Neural progenitor cell (in vitro differentiated cells): Measurements from ENCODE around the gene MYLK2. TPM values are rescaled to one million over a fixed set of nuclear protein-coding genes. Genes with fewer than 3 reads are reported as not detected.

Experiments
- DNase-seq: peaks from one replicate; pipeline ENCODE4 v3.0.0-alpha.2; 2016; ENCODE audit warnings: low spot score
- H2AFZ ChIP-seq: fragments of 200-600 bp; sonication (generic); replicated peaks from 2 replicates; pipeline ENCODE4 v1.6.1; 2016; ENCODE audit warnings: antibody characterized with exemption
- H3F3A ChIP-seq: fragments of 200-600 bp; sonication (generic); 2 replicates; pipeline ENCODE4 v1.6.1; 2016; ENCODE audit warnings: antibody characterized with exemption, low read depth
- H3K27ac ChIP-seq: fragments of 200-600 bp; sonication (generic); 2 replicates; pipeline ENCODE4 v1.5.1; 2016; ENCODE audit warnings: mild to moderate bottlenecking
- H3K27me3 ChIP-seq: fragments of 200-600 bp; sonication (generic); 2 replicates; pipeline ENCODE4 v1.6.1; 2016; ENCODE audit warnings: mild to moderate bottlenecking, moderate library complexity
- H3K36me3 ChIP-seq: fragments of 200-600 bp; sonication (generic); 2 replicates; pipeline ENCODE4 v1.5.1; 2016
- H3K4me1 ChIP-seq: fragments of 200-600 bp; sonication (generic); 2 replicates; pipeline ENCODE4 v1.6.1; 2016; ENCODE audit warnings: mixed run types
- H3K4me2 ChIP-seq: fragments of 200-600 bp; sonication (generic); 2 replicates; pipeline ENCODE4 v1.6.1; 2016
- H3K4me3 ChIP-seq: fragments of 200-600 bp; sonication (generic); 2 replicates; pipeline ENCODE4 v1.5.1; 2016
- H3K79me2 ChIP-seq: fragments of 200-600 bp; sonication (generic); 2 replicates; pipeline ENCODE4 v1.6.1; 2016; ENCODE audit warnings: low read depth
- H3K9ac ChIP-seq: fragments of 200-600 bp; sonication (generic); 2 replicates; pipeline ENCODE4 v1.6.1; 2016
- H3K9me3 ChIP-seq: fragments of 200-600 bp; sonication (generic); 2 replicates; pipeline ENCODE4 v1.5.1; 2016; ENCODE audit warnings: low read depth
- H4K20me1 ChIP-seq: fragments of 200-600 bp; sonication (generic); 2 replicates; pipeline ENCODE4 v1.6.1; 2016; ENCODE audit warnings: low read depth
- H3K27ac Mint-ChIP-seq: 3 replicates; pipeline ENCODE4 v1.8.0; 2021; ENCODE audit warnings: mixed read lengths
- H3K27me3 Mint-ChIP-seq: 2 replicates; pipeline ENCODE4 v1.8.0; 2022; ENCODE audit warnings: low read depth, mild to moderate bottlenecking, inconsistent platforms, moderate library complexity, mixed read lengths; ENCODE audit not compliant: insufficient read depth
- H3K36me3 Mint-ChIP-seq: 3 replicates; pipeline ENCODE4 v1.8.0; 2021; ENCODE audit warnings: mixed read lengths
- H3K4me1 Mint-ChIP-seq: 3 replicates; pipeline ENCODE4 v1.8.0; 2021; ENCODE audit warnings: mixed read lengths
- H3K4me3 Mint-ChIP-seq: 3 replicates; pipeline ENCODE4 v1.8.0; 2021; ENCODE audit warnings: mild to moderate bottlenecking, moderate library complexity, mixed read lengths
- H3K9me3 Mint-ChIP-seq: 3 replicates; pipeline ENCODE4 v1.8.0; 2020; ENCODE audit warnings: mixed read lengths
- CTCF ChIP-seq: fragments of 200-600 bp; sonication (generic); IDR thresholded peaks from 2 replicates; pipeline ENCODE4 v1.5.1; 2017; ENCODE audit warnings: antibody characterized with exemption, mild to moderate bottlenecking
- EZH2 ChIP-seq: fragments of 200-600 bp; sonication (generic); IDR thresholded peaks from 2 replicates; pipeline ENCODE4 v1.6.1; 2017; ENCODE audit warnings: antibody characterized with exemption, mild to moderate bottlenecking, moderate library complexity
- EZH2phosphoT487 ChIP-seq: fragments of 200-600 bp; sonication (generic); IDR thresholded peaks from 2 replicates; pipeline ENCODE4 v1.6.1; 2017; ENCODE audit warnings: antibody characterized with exemption
- total RNA-seq: library from RNA; depleted of rRNA; stranded (reverse); fragments of >200 nt; gene quantifications from 2 replicates; pipeline ENCODE4 v1.2.3, GENCODE V29; 2015; ENCODE audit warnings: low replicate concordance

The MYLK2 gene
- total RNA-seq, 1 donor from 2014 or later: not detected

DNA sequence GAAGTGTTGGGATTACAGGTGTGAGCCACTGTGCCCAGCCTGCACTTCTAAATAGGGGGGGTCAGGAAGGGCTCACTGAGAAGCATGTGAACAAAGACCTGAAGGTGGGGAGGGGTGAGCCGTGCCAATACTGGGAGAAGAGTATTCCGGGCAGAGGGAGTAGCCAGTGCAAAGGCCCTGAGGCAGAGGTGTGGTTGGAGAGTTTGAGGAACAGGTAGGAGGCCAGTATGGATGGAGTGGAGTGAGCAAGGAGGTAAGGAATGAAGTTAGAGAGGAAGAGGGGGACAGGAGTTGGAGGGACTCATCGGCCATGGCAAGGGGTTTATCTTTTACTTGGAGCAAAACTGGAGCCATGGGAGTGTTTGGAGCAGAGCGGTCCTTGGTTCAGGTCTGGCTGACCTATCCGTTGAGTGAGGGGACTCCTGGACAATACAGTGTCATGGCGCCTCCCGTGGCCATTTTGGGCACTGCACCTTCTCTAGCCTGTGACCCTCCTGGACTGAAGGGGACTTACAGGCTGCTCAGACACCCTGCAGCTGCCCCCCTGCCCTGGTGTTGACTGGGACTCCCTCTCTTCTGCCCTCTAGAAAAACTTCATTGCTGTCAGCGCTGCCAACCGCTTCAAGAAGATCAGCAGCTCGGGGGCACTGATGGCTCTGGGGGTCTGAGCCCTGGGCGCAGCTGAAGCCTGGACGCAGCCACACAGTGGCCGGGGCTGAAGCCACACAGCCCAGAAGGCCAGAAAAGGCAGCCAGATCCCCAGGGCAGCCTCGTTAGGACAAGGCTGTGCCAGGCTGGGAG lies 14.2 kb downstream of the MYLK2 start:
- H3K27me3 Mint-ChIP-seq: peaks cover 3% of the 10 kb centered on the region
- H3K4me3 Mint-ChIP-seq: peak overlapping the region; percentile 21
- H3K79me2 ChIP-seq: no peaks in the 10 kb centered on the region
- H3K4me1 ChIP-seq: peaks cover 22% of the 10 kb centered on the region
- TF ChIP-seq CTCF (peak; percentile 93), EZH2 (no peak)
- H3K9ac ChIP-seq: no peak overlapping the region
- H3K27ac Mint-ChIP-seq: peak overlapping the region; percentile 10
- H4K20me1 ChIP-seq: no peaks in the 10 kb centered on the region
- H3K27me3 ChIP-seq: no peaks in the 10 kb centered on the region
- H2AFZ ChIP-seq: no peak overlapping the region
- H3K4me2 ChIP-seq: no peak overlapping the region
- H3K4me3 ChIP-seq: no peak overlapping the region
- H3K36me3 ChIP-seq: no peaks in the 10 kb centered on the region
- H3K9me3 ChIP-seq: no peaks in the 10 kb centered on the region
- H3K36me3 Mint-ChIP-seq: no peaks in the 10 kb centered on the region
- peaks cover 14% of the 10 kb centered on the region for H3F3A ChIP-seq
- no peak overlapping the region for H3K27ac ChIP-seq
- peaks cover 25% of the 10 kb centered on the region for H3K4me1 Mint-ChIP-seq
- no peaks in the 10 kb centered on the region for H3K9me3 Mint-ChIP-seq
- DNase-seq: peak; percentile 87

DNA sequence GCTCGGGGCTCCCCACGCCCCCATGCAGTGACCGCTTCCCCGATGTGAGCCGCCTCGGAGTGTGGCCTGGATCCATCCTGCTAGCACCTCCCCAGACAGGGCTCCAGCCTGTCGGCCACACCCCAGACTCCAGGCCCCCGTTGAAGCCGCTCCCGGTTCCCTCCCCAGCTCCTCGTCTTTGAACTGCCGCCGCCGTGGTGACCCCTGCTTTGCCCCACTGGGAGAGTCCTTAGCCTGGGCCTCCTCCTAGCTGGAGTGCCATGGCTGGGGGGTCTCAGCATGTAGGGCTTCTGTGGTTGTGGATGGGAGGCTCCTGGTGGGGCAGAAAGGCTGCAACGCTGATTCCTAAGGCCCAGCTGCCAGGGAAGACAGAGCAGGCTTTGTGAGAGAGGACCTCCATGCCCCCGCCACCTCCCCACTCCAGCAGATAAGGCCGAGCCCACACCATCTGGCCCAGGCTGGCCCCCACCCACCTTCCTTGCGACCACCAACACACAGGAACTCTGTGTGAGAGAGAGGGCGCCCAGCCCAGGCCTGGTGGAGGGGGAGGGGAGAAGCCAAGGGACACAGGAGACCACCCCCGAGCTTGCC lies 14.9 kb downstream of the MYLK2 start:
- H2AFZ ChIP-seq: no peak overlapping the region
- H3K27me3 Mint-ChIP-seq: peaks cover 3% of the 10 kb centered on the region
- H3K4me2 ChIP-seq: no peak overlapping the region
- H3K9me3 ChIP-seq: no peaks in the 10 kb centered on the region
- no peaks in the 10 kb centered on the region for H3K79me2 ChIP-seq
- peaks cover 22% of the 10 kb centered on the region for H3K4me1 ChIP-seq
- H3K9ac ChIP-seq: no peak overlapping the region
- no peaks in the 10 kb centered on the region for H3K36me3 Mint-ChIP-seq
- TF ChIP-seq CTCF (no peak), EZH2 (no peak), EZH2phosphoT487 (no peak)
- H3K27me3 ChIP-seq: no peaks in the 10 kb centered on the region
- no peak overlapping the region for H3K4me3 Mint-ChIP-seq
- DNase-seq: no peak
- no peaks in the 10 kb centered on the region for H3K9me3 Mint-ChIP-seq
- no peak overlapping the region for H3K27ac Mint-ChIP-seq
- H3K27ac ChIP-seq: no peak overlapping the region
- no peak overlapping the region for H3K4me3 ChIP-seq
- H3F3A ChIP-seq: peaks cover 14% of the 10 kb centered on the region
- no peaks in the 10 kb centered on the region for H3K36me3 ChIP-seq
- H3K4me1 Mint-ChIP-seq: peaks cover 25% of the 10 kb centered on the region
- no peaks in the 10 kb centered on the region for H4K20me1 ChIP-seq

DNA sequence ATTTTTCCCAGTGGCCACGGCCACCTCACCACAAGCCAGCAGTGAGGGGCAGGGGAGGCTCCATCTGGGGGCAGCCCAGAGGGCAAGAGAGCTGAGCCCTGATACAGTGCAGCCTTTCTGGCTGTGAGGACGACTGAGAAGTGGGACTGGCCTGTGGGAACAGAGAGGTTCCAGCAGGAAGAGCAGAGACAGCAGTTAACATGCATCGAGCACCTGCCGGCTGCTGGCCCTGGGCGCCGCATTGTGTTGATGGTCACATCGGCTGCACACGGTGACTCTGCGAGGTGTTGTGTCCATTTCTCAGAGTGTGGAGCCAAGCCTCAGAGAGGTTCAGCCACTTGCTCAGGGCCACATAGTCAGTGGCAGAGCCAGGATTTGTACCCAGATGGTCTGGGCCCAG lies 16.4 kb downstream of the MYLK2 start:
- TF ChIP-seq CTCF (no peak), EZH2phosphoT487 (no peak), EZH2 (no peak)
- Histone ChIP-seq H3K9me3 (no peaks in the 10 kb centered on the region), H3K9ac (no peak overlapping the region), H3F3A (peaks cover 14% of the 10 kb centered on the region), H3K27me3 (no peaks in the 10 kb centered on the region), H3K27ac (no peak overlapping the region), H3K79me2 (no peaks in the 10 kb centered on the region), H3K4me2 (no peak overlapping the region), H3K4me3 (no peak overlapping the region), H3K36me3 (no peaks in the 10 kb centered on the region), H3K4me1 (peaks cover 22% of the 10 kb centered on the region), H2AFZ (no peak overlapping the region), H4K20me1 (no peaks in the 10 kb centered on the region)
- H3K9me3 Mint-ChIP-seq: no peaks in the 10 kb centered on the region
- no peak overlapping the region for H3K27ac Mint-ChIP-seq
- DNase-seq: no peak
- peaks cover 15% of the 10 kb centered on the region for H3K4me1 Mint-ChIP-seq
- no peaks in the 10 kb centered on the region for H3K36me3 Mint-ChIP-seq
- peaks cover 3% of the 10 kb centered on the region for H3K27me3 Mint-ChIP-seq
- no peak overlapping the region for H3K4me3 Mint-ChIP-seq
